PC-3 (cell line): ENCODE measurements around the gene KAZN. TPM values are rescaled to one million over a fixed set of nuclear protein-coding genes. Genes with fewer than 3 reads are reported as not detected.

Source experiments
- ATAC-seq: fragments of 200-7000 bp; cut with Tn5 transposase; 2 replicates; pipeline ENCODE4 v1.9.1; 2020; ENCODE audit warnings: mild to moderate bottlenecking, moderate library complexity
- BruUV-seq: library from RNA; stranded (reverse); fragments of 400-500 nt; replicated peaks from 2 replicates; lab custom pipeline; 2021; lab: Mats Ljungman, UMichigan
- CTCF ChIA-PET: fragments of 300-600 bp; sonication (Branson Sonifier 250); formaldehyde crosslinking; loops from one replicate; lab custom pipeline; 2022; ENCODE audit warnings: antibody characterized with exemption; lab: Charles Lee
- POLR2A ChIA-PET: fragments of 300-600 bp; sonication (Branson Sonifier 250); formaldehyde crosslinking; loops from one replicate; lab custom pipeline; 2022; ENCODE audit warnings: antibody characterized with exemption; ENCODE audit not compliant: unreplicated experiment; lab: Charles Lee
- DNase-seq: peaks from one replicate; pipeline ENCODE4 v3.0.0-alpha.2; 2015
- H2AFZ ChIP-seq: fragments of 300-600 bp; sonication (generic); 2 replicates; pipeline ENCODE4 v1.6.0; 2016; ENCODE audit warnings: antibody characterized with exemption, low read length
- H3F3A ChIP-seq: fragments of 300-600 bp; sonication (generic); one replicate; pipeline ENCODE4 v1.6.0; 2017; ENCODE audit warnings: antibody characterized with exemption, low read length, control low read depth, mild to moderate bottlenecking; ENCODE audit not compliant: unreplicated experiment
- H3K27ac ChIP-seq: fragments of 300-600 bp; sonication (generic); 2 replicates; pipeline ENCODE4 v1.5.1; 2016; ENCODE audit warnings: mild to moderate bottlenecking, low read length
- H3K27me3 ChIP-seq: fragments of 300-600 bp; sonication (generic); 2 replicates; pipeline ENCODE4 v1.6.1; 2016; ENCODE audit warnings: low read length, mixed read lengths
- H3K36me3 ChIP-seq: fragments of 300-600 bp; sonication (generic); 2 replicates; pipeline ENCODE4 v1.6.1; 2016; ENCODE audit warnings: low read depth, mixed run types, low read length, mixed read lengths
- H3K4me1 ChIP-seq: fragments of 300-600 bp; sonication (generic); 2 replicates; pipeline ENCODE4 v1.5.1; 2016; ENCODE audit warnings: low read length; ENCODE audit not compliant: insufficient read depth
- H3K4me2 ChIP-seq: fragments of 300-600 bp; sonication (generic); 2 replicates; pipeline ENCODE4 v1.6.0; 2016; ENCODE audit warnings: low read length
- H3K4me3 ChIP-seq: fragments of 300-600 bp; sonication (generic); 2 replicates; pipeline ENCODE4 v1.5.1; 2016; ENCODE audit warnings: mild to moderate bottlenecking, low read length, mixed read lengths
- H3K79me2 ChIP-seq: fragments of 300-600 bp; sonication (generic); 2 replicates; pipeline ENCODE4 v1.6.1; 2017; ENCODE audit warnings: low read length, mixed read lengths
- H3K9ac ChIP-seq: fragments of 300-600 bp; sonication (generic); 2 replicates; pipeline ENCODE4 v1.6.0; 2016; ENCODE audit warnings: mild to moderate bottlenecking, low read length
- H3K9me2 ChIP-seq: fragments of 300-600 bp; sonication (generic); replicated peaks from 2 replicates; pipeline ENCODE4 v1.6.1; 2016; ENCODE audit warnings: mixed run types, low read length, mixed read lengths
- H3K9me3 ChIP-seq: fragments of 300-600 bp; sonication (generic); 2 replicates; pipeline ENCODE4 v1.6.1; 2016; ENCODE audit warnings: low read length, mixed read lengths
- H4K20me1 ChIP-seq: fragments of 300-600 bp; sonication (generic); 2 replicates; pipeline ENCODE4 v1.6.1; 2016; ENCODE audit warnings: low read length, mixed read lengths
- EZH2 ChIP-seq: fragments of 300-600 bp; sonication (generic); IDR thresholded peaks from one replicate; pipeline ENCODE4 v1.6.1; 2017; ENCODE audit warnings: antibody characterized with exemption, mild to moderate bottlenecking, low read length; ENCODE audit not compliant: unreplicated experiment
- EZH2phosphoT487 ChIP-seq: fragments of 300-600 bp; sonication (generic); IDR thresholded peaks from 2 replicates; pipeline ENCODE4 v1.6.1; 2018; ENCODE audit warnings: mild to moderate bottlenecking, antibody characterized with exemption, low read length, borderline replicate concordance
- intact Hi-C: fragments of 100-400 bp; cut with micrococcal nuclease; formaldehyde crosslinking; loops from 2 replicates; pipeline ENCODE4 v1.9.0; 2023
- total RNA-seq: library from RNA; depleted of rRNA; stranded (reverse); fragments of >200 nt; gene quantifications from 2 replicates; pipeline ENCODE4 v1.2.3, GENCODE V29; 2014
- TF ChIP-seq, protein P1 (sequence below): fragments of 300-600 bp; sonication (generic); conservative IDR thresholded peaks from 2 replicates; pipeline ENCODE4 v1.5.1; 2017; ENCODE audit warnings: antibody characterized with exemption, low read depth, mild to moderate bottlenecking, low read length

KAZN gene
- total RNA-seq, 1 experiment from 2014 or later: 2.0 TPM

DNA sequence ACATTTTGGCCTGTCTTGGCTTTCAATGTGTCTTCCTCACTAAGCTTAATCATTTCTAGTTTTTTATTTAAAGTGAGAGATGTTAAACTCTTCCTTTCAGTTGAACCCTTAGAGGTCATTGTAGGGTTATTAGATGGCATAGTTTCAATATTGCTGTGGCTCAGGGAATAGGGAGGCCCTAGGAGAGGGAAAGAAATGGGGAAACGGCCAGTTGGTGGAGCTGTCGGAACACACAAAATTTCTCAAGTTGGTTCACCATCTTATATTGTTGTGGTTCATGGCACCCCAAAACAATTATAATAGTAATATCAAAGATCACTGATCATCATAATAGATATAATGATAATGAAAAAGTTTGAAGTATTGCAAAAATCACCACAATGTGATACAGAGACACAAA lies 31.4 kb upstream of the KAZN start:
- Histone ChIP-seq H3K27ac (no peak overlapping the region), H3K4me1 (peaks cover 15% of the 10 kb centered on the region), H3K36me3 (no peaks in the 10 kb centered on the region), H3K4me3 (no peak overlapping the region), H3K9me3 (peaks cover 5% of the 10 kb centered on the region; the same call in 1 of the 2 replicates), H2AFZ (no peak overlapping the region), H3F3A (no peaks in the 10 kb centered on the region), H3K4me2 (no peak overlapping the region), H4K20me1 (no peaks in the 10 kb centered on the region), H3K27me3 (no peaks in the 10 kb centered on the region), H3K9me2 (no peaks in the 10 kb centered on the region), H3K9ac (no peak overlapping the region), H3K79me2 (no peaks in the 10 kb centered on the region)
- POLR2A ChIA-PET: no interaction called here
- no TSS peak for BruUV-seq
- ATAC-seq (no peak), DNase-seq (peak; percentile 23)
- TF ChIP-seq, protein P1, sequence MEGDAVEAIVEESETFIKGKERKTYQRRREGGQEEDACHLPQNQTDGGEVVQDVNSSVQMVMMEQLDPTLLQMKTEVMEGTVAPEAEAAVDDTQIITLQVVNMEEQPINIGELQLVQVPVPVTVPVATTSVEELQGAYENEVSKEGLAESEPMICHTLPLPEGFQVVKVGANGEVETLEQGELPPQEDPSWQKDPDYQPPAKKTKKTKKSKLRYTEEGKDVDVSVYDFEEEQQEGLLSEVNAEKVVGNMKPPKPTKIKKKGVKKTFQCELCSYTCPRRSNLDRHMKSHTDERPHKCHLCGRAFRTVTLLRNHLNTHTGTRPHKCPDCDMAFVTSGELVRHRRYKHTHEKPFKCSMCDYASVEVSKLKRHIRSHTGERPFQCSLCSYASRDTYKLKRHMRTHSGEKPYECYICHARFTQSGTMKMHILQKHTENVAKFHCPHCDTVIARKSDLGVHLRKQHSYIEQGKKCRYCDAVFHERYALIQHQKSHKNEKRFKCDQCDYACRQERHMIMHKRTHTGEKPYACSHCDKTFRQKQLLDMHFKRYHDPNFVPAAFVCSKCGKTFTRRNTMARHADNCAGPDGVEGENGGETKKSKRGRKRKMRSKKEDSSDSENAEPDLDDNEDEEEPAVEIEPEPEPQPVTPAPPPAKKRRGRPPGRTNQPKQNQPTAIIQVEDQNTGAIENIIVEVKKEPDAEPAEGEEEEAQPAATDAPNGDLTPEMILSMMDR: peak; percentile 36; the same call in 1 of the 2 replicates
- no peak for TF ChIP-seq EZH2
- TF ChIP-seq EZH2phosphoT487: no peak
- CTCF ChIA-PET: no interaction called here
- intact Hi-C loops: loop anchor here (10.0 kb wide), 1 partner anchor 478 kb away; no protein-coding TSS in a partner anchor

DNA sequence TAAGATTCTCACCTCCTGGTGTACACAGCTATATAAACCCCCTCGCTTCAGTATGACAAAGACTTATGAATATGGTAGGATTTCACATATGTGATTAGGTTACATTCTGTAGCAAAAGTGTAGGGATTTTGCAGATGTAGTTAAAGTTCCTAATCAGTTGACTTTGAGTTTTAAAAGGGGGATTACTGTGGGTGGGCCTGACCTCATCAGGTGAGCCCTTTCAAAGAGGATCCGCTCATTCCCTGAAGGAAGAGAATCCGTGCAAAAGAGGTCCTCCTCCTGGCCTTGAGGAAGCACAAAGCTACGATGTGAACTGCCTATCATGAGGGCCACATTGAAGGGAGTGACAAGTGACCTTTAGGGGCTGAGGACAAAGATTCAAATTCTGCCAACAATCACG lies 30.6 kb upstream of the KAZN start:
- Histone ChIP-seq H2AFZ (no peak overlapping the region), H3K9me2 (no peaks in the 10 kb centered on the region), H3K27me3 (no peaks in the 10 kb centered on the region), H3K36me3 (no peaks in the 10 kb centered on the region), H3K9me3 (peaks cover 5% of the 10 kb centered on the region; the same call in 1 of the 2 replicates), H4K20me1 (no peaks in the 10 kb centered on the region), H3K27ac (no peak overlapping the region), H3F3A (no peaks in the 10 kb centered on the region), H3K4me2 (no peak overlapping the region), H3K9ac (no peak overlapping the region), H3K4me1 (peaks cover 15% of the 10 kb centered on the region), H3K79me2 (no peaks in the 10 kb centered on the region), H3K4me3 (no peak overlapping the region)
- BruUV-seq: no TSS peak
- no peak for ATAC-seq
- intact Hi-C loops: loop anchor here (10.0 kb wide), 1 partner anchor 477 kb away; no protein-coding TSS in a partner anchor
- ChIA-PET CTCF (no interaction called here), POLR2A (no interaction called here)
- TF ChIP-seq EZH2: no peak
- TF ChIP-seq EZH2phosphoT487: no peak
- TF ChIP-seq, protein P1: no peak
- no peak for DNase-seq

DNA sequence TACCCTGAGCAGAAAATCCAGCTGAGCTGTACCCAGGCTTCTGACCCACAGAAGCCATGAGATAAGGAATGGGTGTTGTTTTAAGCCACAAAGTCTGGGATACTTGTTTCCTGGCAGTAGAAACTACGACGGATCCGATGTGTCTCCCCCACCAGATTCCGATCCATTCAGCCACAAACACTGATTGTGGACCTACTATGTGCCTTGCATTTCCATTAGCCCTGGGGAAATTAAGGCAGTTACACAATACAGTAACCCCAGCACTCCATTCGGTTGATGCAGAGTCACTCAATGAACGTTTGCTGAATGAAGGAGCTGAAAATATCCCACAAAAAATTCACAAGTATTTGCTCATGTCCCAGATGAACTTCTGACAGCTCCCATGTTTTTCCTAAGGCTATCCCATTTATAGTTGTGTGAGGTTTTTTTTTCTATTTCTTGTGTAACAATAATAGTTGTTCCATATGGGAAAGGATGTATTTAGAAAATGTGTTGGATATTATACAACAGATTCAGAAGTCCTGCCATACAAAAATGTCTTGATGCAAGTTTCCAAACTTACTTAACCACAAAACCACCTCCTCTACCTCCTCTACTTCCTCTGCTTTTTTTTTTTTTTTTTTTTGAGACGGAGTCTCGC lies 29.6 kb upstream of the KAZN start:
- Histone ChIP-seq H3K4me1 (peaks cover 15% of the 10 kb centered on the region), H3K79me2 (no peaks in the 10 kb centered on the region), H3K27me3 (no peaks in the 10 kb centered on the region), H3F3A (no peaks in the 10 kb centered on the region), H2AFZ (no peak overlapping the region), H3K36me3 (no peaks in the 10 kb centered on the region), H3K9me3 (peaks cover 5% of the 10 kb centered on the region; the same call in 1 of the 2 replicates), H4K20me1 (no peaks in the 10 kb centered on the region), H3K27ac (no peak overlapping the region), H3K9ac (no peak overlapping the region), H3K4me2 (no peak overlapping the region), H3K9me2 (no peaks in the 10 kb centered on the region), H3K4me3 (no peak overlapping the region)
- CTCF ChIA-PET: no interaction called here
- no TSS peak for BruUV-seq
- TF ChIP-seq EZH2phosphoT487 (no peak), EZH2 (no peak)
- TF ChIP-seq, protein P1: no peak
- ATAC-seq (no peak), DNase-seq (no peak)
- intact Hi-C loops: loop anchor here (10.0 kb wide), 1 partner anchor 476 kb away; no protein-coding TSS in a partner anchor
- POLR2A ChIA-PET: interaction anchor here (0.6 kb wide), 1 partner anchor 348 kb away, joined by 3 read pairs; no protein-coding TSS in a partner anchor
